ENCODE data around the gene HES5. TPM values are rescaled to one million over a fixed set of nuclear protein-coding genes. Genes with fewer than 3 reads are reported as not detected.
"Not testable (repeated sequence)": the region's sequence is repeated elsewhere in the genome, so short reads cannot be mapped to it uniquely, and the experiment has no call there.

The HES5 gene
- polyA plus RNA-seq, 1 of the 3 experiments (the other 2 are of a cell fraction) = 0.03 TPM

GRCh38 chr1:2569060-2569459 is 39.0 kb upstream of the HES5 start:
- CTCF ChIA-PET = no interaction called here
- DNase-seq = no peak
- Histone ChIP-seq H3K4me2 (no peak overlapping the region), H4K20me1 (ENCODE audit: insufficient read depth) (no peaks in the 10 kb centered on the region), H3F3A (replicated peaks; ENCODE audit: insufficient read depth) (no peaks in the 10 kb centered on the region), H3K36me3 (replicated peaks in 1 of 2; ENCODE audit: control insufficient read depth in 1 of 2, insufficient read depth in 2 of 2, low read length in 1 of 2) (no peaks in the 10 kb centered on the region), H3K4me1 (ENCODE audit: control insufficient read depth in 1 of 2, insufficient read depth in 2 of 2, low read depth in 1 of 2, low read length in 1 of 2) (no peaks in the 10 kb centered on the region), H3K4me3 (ENCODE audit: low read depth in 2 of 2, low read length in 1 of 2) (no peak overlapping the region), H3K9me3 (no peaks in the 10 kb centered on the region), H3K9ac (no peak overlapping the region), H3K27ac (ENCODE audit: low read depth in 2 of 2, low read length in 1 of 2) (no peak overlapping the region), H3K27me3 (ENCODE audit: insufficient read depth) (no peaks in the 10 kb centered on the region), H3K9me2 (no peaks in the 10 kb centered on the region), H2AFZ (ENCODE audit: low read depth) (no peak overlapping the region), H3K79me2 (ENCODE audit: insufficient read depth) (no peaks in the 10 kb centered on the region)
- WGBS (ENCODE audit: low lambda C conversion rate) = 61% methylated on average over 12 of the region's 17 CpGs
- POLR2A ChIA-PET = no interaction called here
- TF ChIP-seq EZH2phosphoT487 (IDR thresholded peaks at IDR 0.05; ENCODE audit: borderline replicate concordance, low read depth) = no peak

GRCh38 chr1:2568187-2568816 is 38.2 kb upstream of the HES5 start:
- H2AFZ ChIP-seq (ENCODE audit: low read depth); H3K9me3 ChIP-seq; H3F3A ChIP-seq (replicated peaks; ENCODE audit: insufficient read depth); DNase-seq; H3K79me2 ChIP-seq (ENCODE audit: insufficient read depth); H3K4me3 ChIP-seq (ENCODE audit: low read depth in 2 of 2, low read length in 1 of 2); POLR2A ChIA-PET; H3K4me1 ChIP-seq (ENCODE audit: control insufficient read depth in 1 of 2, insufficient read depth in 2 of 2, low read depth in 1 of 2, low read length in 1 of 2); H3K27ac ChIP-seq (ENCODE audit: low read depth in 2 of 2, low read length in 1 of 2); H3K36me3 ChIP-seq (replicated peaks in 1 of 2; ENCODE audit: control insufficient read depth in 1 of 2, insufficient read depth in 2 of 2, low read length in 1 of 2); H4K20me1 ChIP-seq (ENCODE audit: insufficient read depth); H3K9ac ChIP-seq; H3K27me3 ChIP-seq (ENCODE audit: insufficient read depth); H3K9me2 ChIP-seq; CTCF ChIA-PET; H3K4me2 ChIP-seq: not testable (repeated sequence)
- 54% methylated on average over 9 of the region's 17 CpGs for WGBS (ENCODE audit: low lambda C conversion rate)

- POLR2A ChIA-PET = no interaction called here
- no peak for TF ChIP-seq ZBTB33 (IDR thresholded peaks at IDR 0.05; ENCODE audit: borderline replicate concordance, low read depth)
- no peak for TF ChIP-seq REST (IDR thresholded peaks at IDR 0.05; ENCODE audit: low read depth, low read length)
- TF ChIP-seq FOXJ3 (CRISPR knock-in tag; IDR thresholded peaks at IDR 0.05) = no peak
- TF ChIP-seq CTCF (IDR thresholded peaks at IDR 0.05) = no peak
- no peak for TF ChIP-seq FOXM1 (IDR thresholded peaks at IDR 0.05; ENCODE audit: low read depth)
- TF ChIP-seq EZH2phosphoT487 (IDR thresholded peaks at IDR 0.05; ENCODE audit: borderline replicate concordance, low read depth) = no peak
- no peak for TF ChIP-seq TEAD4 (IDR thresholded peaks at IDR 0.05; ENCODE audit: borderline replicate concordance, insufficient read depth)
- TF ChIP-seq PBX3 (IDR thresholded peaks at IDR 0.05) = no peak
- TF ChIP-seq GATA2 (CRISPR knock-in tag; IDR thresholded peaks at IDR 0.05) = no peak
Measured at GRCh38 chr1:2567083-2567679, 37.1 kb upstream of the HES5 start.

More at GRCh38 chr1:2567083-2567679, 37.1 kb upstream of the HES5 start:
- WGBS (ENCODE audit: low lambda C conversion rate) = 51% methylated on average over 10 of the region's 16 CpGs
- Histone ChIP-seq H4K20me1 (ENCODE audit: insufficient read depth) (no peaks in the 10 kb centered on the region), H3K27ac (ENCODE audit: low read depth in 2 of 2, low read length in 1 of 2) (no peak overlapping the region), H3K36me3 (replicated peaks in 1 of 2; ENCODE audit: control insufficient read depth in 1 of 2, insufficient read depth in 2 of 2, low read length in 1 of 2) (no peaks in the 10 kb centered on the region), H3K79me2 (ENCODE audit: insufficient read depth) (no peaks in the 10 kb centered on the region), H2AFZ (ENCODE audit: low read depth) (no peak overlapping the region), H3K9me3 (no peaks in the 10 kb centered on the region), H3K27me3 (ENCODE audit: insufficient read depth) (no peaks in the 10 kb centered on the region), H3K4me2 (no peak overlapping the region), H3K9me2 (no peaks in the 10 kb centered on the region), H3F3A (replicated peaks; ENCODE audit: insufficient read depth) (no peaks in the 10 kb centered on the region), H3K9ac (no peak overlapping the region), H3K4me1 (ENCODE audit: control insufficient read depth in 1 of 2, insufficient read depth in 2 of 2, low read depth in 1 of 2, low read length in 1 of 2) (no peaks in the 10 kb centered on the region), H3K4me3 (ENCODE audit: low read depth in 2 of 2, low read length in 1 of 2) (no peak overlapping the region)
- CTCF ChIA-PET = no interaction called here
- no peak for DNase-seq

All from SK-N-SH (cell line).